ENCODE data around the gene RAB11A. TPM values are rescaled to one million over a fixed set of nuclear protein-coding genes. Genes with fewer than 3 reads are reported as not detected.

Gene RAB11A
- total and polyA plus RNA-seq, 2 donors (not counting 3 experiments of a cell fraction or from before 2014, with no cell fraction given) = 239 to 250 TPM

DNA sequence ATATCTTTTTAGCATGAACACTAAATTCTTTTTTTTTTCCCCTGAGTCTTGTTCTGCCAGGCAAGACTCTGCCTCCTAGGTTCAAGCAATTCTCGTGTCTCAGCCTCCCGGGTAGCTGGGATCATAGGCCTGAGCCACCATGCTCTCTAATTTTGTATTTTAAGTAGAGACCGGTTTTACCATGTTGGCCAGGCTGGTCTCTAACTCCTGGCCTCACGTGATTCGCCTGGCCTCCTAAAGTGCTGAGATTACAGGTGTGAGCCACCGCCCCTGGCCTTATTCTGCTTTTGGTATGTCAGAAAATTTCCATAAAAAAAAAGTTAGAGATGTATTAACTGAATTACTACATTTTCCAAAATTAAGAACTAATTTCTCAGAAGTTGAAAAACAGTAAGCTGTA, 14.3 kb downstream of the RAB11A start:
- Histone ChIP-seq H3K9me1 (replicated peaks; ENCODE audit: control insufficient read depth, extremely low read depth, insufficient read depth, low read length) (no peaks in the 10 kb centered on the region), H4K20me1 (replicated peaks; ENCODE audit: control insufficient read depth, extremely low read depth, insufficient read depth, low read length) (peaks cover 3% of the 10 kb centered on the region), H3K36me3 (ENCODE audit: control insufficient read depth in 2 of 2, extremely low read depth in 1 of 2, insufficient read depth in 2 of 2, low read length in 2 of 2) (peaks cover 9 to 19% of the 10 kb centered on the region in 2 experiments), H3K4me3 (replicated peaks in 1 of 3; ENCODE audit: insufficient read depth in 1 of 3, low read depth in 1 of 3, low read length in 3 of 3) (no peak overlapping the region), H3K27ac (ENCODE audit: insufficient read depth, low read depth, low read length) (no peak overlapping the region), H3K79me2 (ENCODE audit: control insufficient read depth, insufficient read depth, low read length) (peaks cover 35% of the 10 kb centered on the region), H3K4me1 (ENCODE audit: control insufficient read depth, extremely low read depth, insufficient read depth, low read length) (no peaks in the 10 kb centered on the region), H3K27me3 (ENCODE audit: control insufficient read depth in 2 of 2, insufficient read depth in 2 of 2, low read length in 2 of 2) (no peaks in the 10 kb centered on the region), H3K4me2 (ENCODE audit: insufficient read depth, low read length) (no peak overlapping the region), H3K9ac (replicated peaks; ENCODE audit: extremely low read depth, insufficient read depth, low read length) (no peak overlapping the region), H2AFZ (ENCODE audit: low read depth, low read length) (no peak overlapping the region), H3K9me3 (replicated peaks; ENCODE audit: control insufficient read depth, insufficient read depth, low read length) (no peaks in the 10 kb centered on the region)
- POLR2A ChIA-PET = no interaction called here
- intact Hi-C loops (cut with micrococcal nuclease) (no loop called here), dilution Hi-C loops (cut with MboI; ENCODE audit: extremely low pct_ligation_motif_present, low sequenced_read_pairs) (no loop called here)
- FAIRE-seq = no peak
- CTCF ChIA-PET = no interaction called here
- BruUV-seq (replicated peaks) = no TSS peak
- no peak for TF ChIP-seq GATA2 (IDR thresholded peaks at IDR 0.05; ENCODE audit: insufficient read depth, insufficient read length, low read depth, low read length)
- TF ChIP-seq FOS (IDR thresholded peaks at IDR 0.05; ENCODE audit: borderline replicate concordance, insufficient read depth, low read length) = no peak
- DNase-seq (ENCODE audit: low read depth, low spot score) = no peak

DNA sequence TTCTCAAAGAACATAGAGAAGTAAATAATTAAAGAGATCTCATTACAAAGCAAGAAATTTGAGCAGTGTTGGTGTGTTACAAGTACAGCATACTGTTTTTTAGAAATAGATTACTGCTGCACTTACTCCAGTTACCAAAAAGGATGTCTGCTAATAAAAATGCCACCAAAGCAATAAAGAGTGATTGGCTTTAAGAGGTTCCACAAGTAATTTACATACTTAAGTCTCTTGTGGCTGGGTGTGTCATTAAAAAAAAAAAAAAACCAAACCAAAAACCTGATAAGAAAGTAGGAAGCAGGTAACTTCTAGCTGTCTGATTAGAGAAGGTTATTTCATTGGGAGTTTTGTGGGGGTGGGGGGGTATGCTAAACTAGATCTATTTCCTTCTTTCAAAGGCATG, 15.2 kb downstream of the RAB11A start:
- ChIA-PET POLR2A (no interaction called here), CTCF (no interaction called here)
- intact Hi-C loops (cut with micrococcal nuclease) (no loop called here), dilution Hi-C loops (cut with MboI; ENCODE audit: extremely low pct_ligation_motif_present, low sequenced_read_pairs) (no loop called here)
- Histone ChIP-seq H3K79me2 (ENCODE audit: control insufficient read depth, insufficient read depth, low read length) (peaks cover 38% of the 10 kb centered on the region), H3K9me1 (replicated peaks; ENCODE audit: control insufficient read depth, extremely low read depth, insufficient read depth, low read length) (no peaks in the 10 kb centered on the region), H3K27me3 (ENCODE audit: control insufficient read depth in 2 of 2, insufficient read depth in 2 of 2, low read length in 2 of 2) (no peaks in the 10 kb centered on the region), H3K9me3 (replicated peaks; ENCODE audit: control insufficient read depth, insufficient read depth, low read length) (no peaks in the 10 kb centered on the region), H3K36me3 (ENCODE audit: control insufficient read depth in 2 of 2, extremely low read depth in 1 of 2, insufficient read depth in 2 of 2, low read length in 2 of 2) (peaks cover 5 to 19% of the 10 kb centered on the region in 2 experiments), H3K4me2 (ENCODE audit: insufficient read depth, low read length) (no peak overlapping the region), H3K4me3 (replicated peaks in 1 of 3; ENCODE audit: insufficient read depth in 1 of 3, low read depth in 1 of 3, low read length in 3 of 3) (no peak overlapping the region), H4K20me1 (replicated peaks; ENCODE audit: control insufficient read depth, extremely low read depth, insufficient read depth, low read length) (peaks cover 5% of the 10 kb centered on the region), H2AFZ (ENCODE audit: low read depth, low read length) (no peak overlapping the region), H3K27ac (ENCODE audit: insufficient read depth, low read depth, low read length) (no peak overlapping the region), H3K4me1 (ENCODE audit: control insufficient read depth, extremely low read depth, insufficient read depth, low read length) (no peaks in the 10 kb centered on the region), H3K9ac (replicated peaks; ENCODE audit: extremely low read depth, insufficient read depth, low read length) (no peak overlapping the region)
- FAIRE-seq (no peak), DNase-seq (ENCODE audit: low read depth, low spot score) (no peak)
- BruUV-seq (replicated peaks) = no TSS peak
- TF ChIP-seq MYC (IDR thresholded peaks at IDR 0.05; ENCODE audit: low read depth, low read length) (no peak), EZH2 (IDR thresholded peaks at IDR 0.05; ENCODE audit: borderline replicate concordance, low read depth, low read length, severe bottlenecking) (no peak), POLR2A (IDR thresholded peaks at IDR 0.05; ENCODE audit: low read depth, low read length) (no peak), JUN (IDR thresholded peaks at IDR 0.05; ENCODE audit: borderline replicate concordance, insufficient read depth, insufficient read length, low read depth) (no peak), GATA2 (IDR thresholded peaks at IDR 0.05; ENCODE audit: insufficient read depth, insufficient read length, low read depth, low read length) (no peak), FOS (IDR thresholded peaks at IDR 0.05; ENCODE audit: borderline replicate concordance, insufficient read depth, low read length) (no peak), POLR2AphosphoS5 (IDR thresholded peaks at IDR 0.05; ENCODE audit: insufficient read depth, low read depth, low read length) (no peak)
- TF ChIP-seq, protein P1, sequence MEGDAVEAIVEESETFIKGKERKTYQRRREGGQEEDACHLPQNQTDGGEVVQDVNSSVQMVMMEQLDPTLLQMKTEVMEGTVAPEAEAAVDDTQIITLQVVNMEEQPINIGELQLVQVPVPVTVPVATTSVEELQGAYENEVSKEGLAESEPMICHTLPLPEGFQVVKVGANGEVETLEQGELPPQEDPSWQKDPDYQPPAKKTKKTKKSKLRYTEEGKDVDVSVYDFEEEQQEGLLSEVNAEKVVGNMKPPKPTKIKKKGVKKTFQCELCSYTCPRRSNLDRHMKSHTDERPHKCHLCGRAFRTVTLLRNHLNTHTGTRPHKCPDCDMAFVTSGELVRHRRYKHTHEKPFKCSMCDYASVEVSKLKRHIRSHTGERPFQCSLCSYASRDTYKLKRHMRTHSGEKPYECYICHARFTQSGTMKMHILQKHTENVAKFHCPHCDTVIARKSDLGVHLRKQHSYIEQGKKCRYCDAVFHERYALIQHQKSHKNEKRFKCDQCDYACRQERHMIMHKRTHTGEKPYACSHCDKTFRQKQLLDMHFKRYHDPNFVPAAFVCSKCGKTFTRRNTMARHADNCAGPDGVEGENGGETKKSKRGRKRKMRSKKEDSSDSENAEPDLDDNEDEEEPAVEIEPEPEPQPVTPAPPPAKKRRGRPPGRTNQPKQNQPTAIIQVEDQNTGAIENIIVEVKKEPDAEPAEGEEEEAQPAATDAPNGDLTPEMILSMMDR (IDR thresholded peaks at IDR 0.05; ENCODE audit: extremely low read depth in 1 of 2, insufficient read depth in 1 of 2, low read depth in 1 of 2, low read length in 2 of 2) = no peak
- TF ChIP-seq, protein P2, sequence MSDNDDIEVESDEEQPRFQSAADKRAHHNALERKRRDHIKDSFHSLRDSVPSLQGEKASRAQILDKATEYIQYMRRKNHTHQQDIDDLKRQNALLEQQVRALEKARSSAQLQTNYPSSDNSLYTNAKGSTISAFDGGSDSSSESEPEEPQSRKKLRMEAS (IDR thresholded peaks at IDR 0.05; ENCODE audit: insufficient read depth, insufficient read length) = no peak

Data from endothelial cell of umbilical vein (primary cell).